HCT116 (cell line): ENCODE data around the gene CD3D. TPM values are rescaled to one million over a fixed set of nuclear protein-coding genes. Genes with fewer than 3 reads are reported as not detected.

Experiments
- ATAC-seq: fragments of 200-7000 bp; cut with Tn5 transposase; 2 replicates; pipeline ENCODE4 v1.9.1; 2020; ENCODE audit warnings: mild to moderate bottlenecking, moderate library complexity
- BruUV-seq: library from RNA; stranded (reverse); fragments of 400-500 nt; replicated peaks from 2 replicates; lab custom pipeline; 2021; lab: Mats Ljungman, UMichigan
- CTCF ChIA-PET: fragments of 300-600 bp; sonication (Branson Sonifier 250); formaldehyde crosslinking; loops from one replicate; lab custom pipeline; 2021; ENCODE audit warnings: antibody characterized with exemption; lab: Charles Lee
- POLR2A ChIA-PET: fragments of 300-600, 350-600 bp; sonication (Branson Sonifier 250); formaldehyde crosslinking; loops from one replicate; lab custom pipeline; 2021; ENCODE audit warnings: antibody characterized with exemption; lab: Charles Lee
- RAD21 ChIA-PET, 2 experiments: fragments of 300-600 bp; sonication (Branson Sonifier 250); formaldehyde crosslinking; loops; one replicate each; lab custom pipeline; 2023; ENCODE audit warnings: low total read pairs in 2 of 2; ENCODE audit not compliant: uncharacterized antibody in 2 of 2, unreplicated experiment in 2 of 2, low non-redundant PET in 1 of 2; lab: Charles Lee
- DNase-seq: peaks from one replicate; pipeline ENCODE4 v3.0.0-alpha.2; 2010; ENCODE audit warnings: low read depth, low spot score
- H2AFZ ChIP-seq: fragments of 200-600 bp; shearing (Covaris generic), sonication (generic); 2 replicates; pipeline ENCODE4 v1.6.1; 2017; ENCODE audit warnings: low read depth, mixed run types, mixed read lengths, antibody characterized with exemption, low read length; ENCODE audit not compliant: poor library complexity, severe bottlenecking
- H3K27ac ChIP-seq: 2 replicates; pipeline ENCODE4 v1.5.1; 2012; ENCODE audit warnings: low read depth, low read length
- H3K27me3 ChIP-seq: fragments of 200-600 bp; sonication (generic); 2 replicates; pipeline ENCODE4 v1.6.1; 2016; ENCODE audit warnings: mixed run types, low read length, mixed read lengths; ENCODE audit not compliant: insufficient read depth
- H3K36me3 ChIP-seq, 2 experiments: fragments of 200-500 bp in 1 of 2; fragments of 200-600 bp in 1 of 2; sonication (Bioruptor generic) in 1 of 2; sonication (generic) in 1 of 2; 2 replicates each; pipeline versions ENCODE4 v1.5.1 to v1.6.1; 2014 to 2016; ENCODE audit warnings: low read length in 2 of 2, inconsistent platforms in 1 of 2, mixed read lengths in 1 of 2, mixed run types in 1 of 2; ENCODE audit not compliant: insufficient read depth in 2 of 2, control insufficient read depth in 1 of 2
- H3K4me1 ChIP-seq, 2 experiments: fragments of 200-600 bp in 1 of 2; sonication (generic) in 1 of 2; 2 replicates each; pipeline versions ENCODE4 v1.5.1 to v1.6.1; 2012 to 2017; ENCODE audit warnings: low read length in 2 of 2, inconsistent platforms in 1 of 2, mild to moderate bottlenecking in 1 of 2, mixed read lengths in 1 of 2, mixed run types in 1 of 2, moderate library complexity in 1 of 2; ENCODE audit not compliant: insufficient read depth in 2 of 2, control insufficient read depth in 1 of 2
- H3K4me2 ChIP-seq: fragments of 200-600 bp; sonication (generic); 2 replicates; pipeline ENCODE4 v1.6.1; 2017; ENCODE audit warnings: mixed run types, low read length, mixed read lengths
- H3K4me3 ChIP-seq, 2 experiments: fragments of 200-600 bp in 1 of 2; sonication (generic) in 1 of 2; replicated peaks in 1 of 2; 2 replicates each; pipeline ENCODE4 v1.5.1; 2011 to 2016; ENCODE audit warnings: low read length in 2 of 2, control low read depth in 1 of 2, low read depth in 1 of 2, mild to moderate bottlenecking in 1 of 2, mixed read lengths in 1 of 2, mixed run types in 1 of 2
- H3K79me2 ChIP-seq: fragments of 200-600 bp; sonication (generic); 2 replicates; pipeline ENCODE4 v1.6.1; 2017; ENCODE audit warnings: mild to moderate bottlenecking, mixed run types, low read length, moderate library complexity, mixed read lengths; ENCODE audit not compliant: insufficient read depth
- H3K9ac ChIP-seq: fragments of 200-600 bp; sonication (generic); 2 replicates; pipeline ENCODE4 v1.6.1; 2016; ENCODE audit warnings: low read length, mixed read lengths
- H3K9me2 ChIP-seq: fragments of 200-600 bp; sonication (generic), shearing (Covaris generic); 2 replicates; pipeline ENCODE4 v1.6.1; 2017; ENCODE audit warnings: mixed run types, mild to moderate bottlenecking, moderate library complexity; ENCODE audit not compliant: insufficient read depth
- H3K9me3 ChIP-seq, 2 experiments: fragments of 200-500 bp in 1 of 2; fragments of 200-600 bp in 1 of 2; sonication (Bioruptor generic) in 1 of 2; sonication (generic) in 1 of 2; 2 replicates each; pipeline ENCODE4 v1.6.1; 2014 to 2017; ENCODE audit warnings: low read length in 2 of 2, mixed read lengths in 2 of 2, inconsistent platforms in 1 of 2, low read depth in 1 of 2, mild to moderate bottlenecking in 1 of 2, mixed run types in 1 of 2, moderate library complexity in 1 of 2; ENCODE audit not compliant: control insufficient read depth in 1 of 2, insufficient read depth in 1 of 2
- H4K20me1 ChIP-seq: fragments of 200-600 bp; sonication (generic), shearing (Covaris generic); 2 replicates; pipeline ENCODE4 v1.6.1; 2017; ENCODE audit warnings: mixed run types, mild to moderate bottlenecking, moderate library complexity; ENCODE audit not compliant: insufficient read depth
- ATF3 ChIP-seq: IDR thresholded peaks from 2 replicates; pipeline ENCODE4 v1.6.1; 2012
- CBX3 ChIP-seq: IDR thresholded peaks from 2 replicates; pipeline ENCODE4 v1.6.1; 2012; ENCODE audit warnings: low read depth
- CTCF ChIP-seq, 3 experiments: fragments of 200-600 bp in 1 of 3; sonication (generic) in 1 of 3; IDR thresholded peaks in 2 of 3; conservative IDR thresholded peaks in 1 of 3; 2 replicates each; pipeline ENCODE4 v1.5.1; 2012 to 2017; ENCODE audit warnings: low read depth in 2 of 3, low read length in 2 of 3, antibody characterized with exemption in 1 of 3, borderline replicate concordance in 1 of 3, control low read depth in 1 of 3, mild to moderate bottlenecking in 1 of 3, mixed read lengths in 1 of 3, mixed run types in 1 of 3, moderate library complexity in 1 of 3; ENCODE audit not compliant: insufficient read depth in 1 of 3
- ELF1 ChIP-seq: IDR thresholded peaks from 2 replicates; pipeline ENCODE4 v1.6.1; 2012; ENCODE audit warnings: low read depth, borderline replicate concordance
- EZH2 ChIP-seq: fragments of 200-600 bp; sonication (generic); IDR thresholded peaks from 2 replicates; pipeline ENCODE4 v1.6.1; 2017; ENCODE audit warnings: antibody characterized with exemption, mixed run types
- EZH2phosphoT487 ChIP-seq: fragments of 200-600 bp; IDR thresholded peaks from 2 replicates; pipeline ENCODE4 v1.6.1; 2018; ENCODE audit warnings: antibody characterized with exemption, borderline replicate concordance
- JUND ChIP-seq: IDR thresholded peaks from 2 replicates; pipeline ENCODE4 v1.6.1; 2012
- MAX ChIP-seq: IDR thresholded peaks from 2 replicates; pipeline ENCODE4 v1.6.1; 2012
- POLR2A ChIP-seq: IDR thresholded peaks from 2 replicates; pipeline ENCODE4 v1.7.0; 2011; ENCODE audit warnings: borderline replicate concordance; ENCODE audit not compliant: insufficient read depth, insufficient read length; ENCODE audit errors: extremely low read depth
- RAD21 ChIP-seq: IDR thresholded peaks from 2 replicates; pipeline ENCODE4 v1.6.1; 2012; ENCODE audit warnings: low read depth, mild to moderate bottlenecking
- SIN3A ChIP-seq: IDR thresholded peaks from 2 replicates; pipeline ENCODE4 v1.6.1; 2012; ENCODE audit warnings: low read depth
- SP1 ChIP-seq: IDR thresholded peaks from 2 replicates; pipeline ENCODE4 v1.6.1; 2012; ENCODE audit warnings: low read depth
- SRF ChIP-seq: IDR thresholded peaks from 2 replicates; pipeline ENCODE4 v1.6.1; 2012; ENCODE audit warnings: low read depth
- TCF7L2 ChIP-seq: IDR thresholded peaks from 2 replicates; pipeline ENCODE4 v1.7.0; 2011; ENCODE audit warnings: borderline replicate concordance, inconsistent platforms; ENCODE audit not compliant: insufficient read depth, insufficient read length; ENCODE audit errors: extremely low read depth
- YY1 ChIP-seq: IDR thresholded peaks from 2 replicates; pipeline ENCODE4 v1.6.1; 2011; ENCODE audit warnings: low read length, low read depth, moderate library complexity, mild to moderate bottlenecking; ENCODE audit not compliant: insufficient replicate concordance; ENCODE audit errors: extremely low read depth
- ZBTB33 ChIP-seq: IDR thresholded peaks from 2 replicates; pipeline ENCODE4 v1.6.1; 2011; ENCODE audit warnings: mild to moderate bottlenecking, low read length, moderate library complexity; ENCODE audit not compliant: insufficient replicate concordance; ENCODE audit errors: extremely low read depth
- ZFX ChIP-seq: fragments of 450-650 bp; IDR thresholded peaks from 2 replicates; pipeline ENCODE4 v1.6.1; 2017
- intact Hi-C: fragments of 100-400 bp; cut with micrococcal nuclease; formaldehyde crosslinking; loops from 2 replicates; pipeline ENCODE4 v1.10.0; 2022
- total RNA-seq: library from RNA; stranded (reverse); gene quantifications from one replicate; pipeline ENCODE4 v1.2.1, GENCODE V29; 2021; ENCODE audit not compliant: unreplicated experiment

Gene CD3D
- total RNA-seq, 1 experiment from 2014 or later: 1.0 TPM

GRCh38 chr11:118383657-118384056, 41.2 kb upstream of the CD3D start:
- Histone ChIP-seq H3K9me2 (no peaks in the 10 kb centered on the region), H4K20me1 (no peaks in the 10 kb centered on the region), H3K36me3 (peaks cover 60 to 78% of the 10 kb centered on the region in 2 experiments), H3K9me3 (no peaks in the 10 kb centered on the region), H3K79me2 (no peaks in the 10 kb centered on the region), H3K4me3 (no peak overlapping the region), H3K9ac (no peak overlapping the region), H3K27ac (no peak overlapping the region), H3K27me3 (no peaks in the 10 kb centered on the region), H3K4me2 (no peak overlapping the region), H3K4me1 (no peaks in the 10 kb centered on the region), H2AFZ (no peak overlapping the region)
- ChIA-PET POLR2A (no interaction called here), RAD21 (no interaction called here), CTCF (no interaction called here)
- DNase-seq (no peak), ATAC-seq (no peak)
- BruUV-seq: no TSS peak
- intact Hi-C loops: no loop called here
- no peak for TF ChIP-seq SP1
- no peak for TF ChIP-seq ZFX
- no peak for TF ChIP-seq SRF
- TF ChIP-seq EZH2: no peak

GRCh38 chr11:118382954-118383353, 40.4 kb upstream of the CD3D start:
- no peak overlapping the region for H2AFZ ChIP-seq
- TF ChIP-seq TCF7L2: no peak
- TF ChIP-seq ELF1: no peak
- TF ChIP-seq SIN3A: no peak
- TF ChIP-seq RAD21: no peak
- TF ChIP-seq SRF: no peak
- TF ChIP-seq MAX: no peak
- no peak for TF ChIP-seq EZH2
- no peak for TF ChIP-seq YY1
- no peak for TF ChIP-seq ZFX
- no peak for TF ChIP-seq POLR2A
- no peak for TF ChIP-seq ATF3
- no peak for TF ChIP-seq EZH2phosphoT487
- no peak for TF ChIP-seq CBX3
- no peak for TF ChIP-seq SP1
- TF ChIP-seq JUND: no peak
- TF ChIP-seq ZBTB33: no peak
- no peak for TF ChIP-seq CTCF (IDR thresholded peaks at IDR 0.05 in 2 of 3, conservative IDR thresholded peaks at IDR 0.05 in 1 of 3; ENCODE audit: borderline replicate concordance in 1 of 3, insufficient read depth in 1 of 3, low read depth in 2 of 3, low read length in 2 of 3)
- no peaks in the 10 kb centered on the region for H3K27me3 ChIP-seq
- RAD21 ChIA-PET: no interaction called here
- CTCF ChIA-PET: no interaction called here
- H3K27ac ChIP-seq: no peak overlapping the region
- intact Hi-C loops: no loop called here
- DNase-seq (no peak), ATAC-seq (no peak)
- H3K36me3 ChIP-seq: peaks cover 65 to 82% of the 10 kb centered on the region in 2 experiments
- H3K79me2 ChIP-seq: no peaks in the 10 kb centered on the region
- no peaks in the 10 kb centered on the region for H3K9me3 ChIP-seq
- H3K9me2 ChIP-seq: no peaks in the 10 kb centered on the region
- H3K4me1 ChIP-seq: no peaks in the 10 kb centered on the region
- POLR2A ChIA-PET: no interaction called here
- BruUV-seq: no TSS peak
- H3K4me3 ChIP-seq: no peak overlapping the region
- no peaks in the 10 kb centered on the region for H4K20me1 ChIP-seq
- no peak overlapping the region for H3K9ac ChIP-seq
- H3K4me2 ChIP-seq: no peak overlapping the region
